ENCODE measurements around the gene CASP10. TPM values are rescaled to one million over a fixed set of nuclear protein-coding genes. Genes with fewer than 3 reads are reported as not detected.
A peak's percentile ranks its signal among the peaks of the same experiment; 100 is the strongest.

The CASP10 gene
- polyA plus RNA-seq, 2 donors, result 5.2 to 8.7 TPM

DNA sequence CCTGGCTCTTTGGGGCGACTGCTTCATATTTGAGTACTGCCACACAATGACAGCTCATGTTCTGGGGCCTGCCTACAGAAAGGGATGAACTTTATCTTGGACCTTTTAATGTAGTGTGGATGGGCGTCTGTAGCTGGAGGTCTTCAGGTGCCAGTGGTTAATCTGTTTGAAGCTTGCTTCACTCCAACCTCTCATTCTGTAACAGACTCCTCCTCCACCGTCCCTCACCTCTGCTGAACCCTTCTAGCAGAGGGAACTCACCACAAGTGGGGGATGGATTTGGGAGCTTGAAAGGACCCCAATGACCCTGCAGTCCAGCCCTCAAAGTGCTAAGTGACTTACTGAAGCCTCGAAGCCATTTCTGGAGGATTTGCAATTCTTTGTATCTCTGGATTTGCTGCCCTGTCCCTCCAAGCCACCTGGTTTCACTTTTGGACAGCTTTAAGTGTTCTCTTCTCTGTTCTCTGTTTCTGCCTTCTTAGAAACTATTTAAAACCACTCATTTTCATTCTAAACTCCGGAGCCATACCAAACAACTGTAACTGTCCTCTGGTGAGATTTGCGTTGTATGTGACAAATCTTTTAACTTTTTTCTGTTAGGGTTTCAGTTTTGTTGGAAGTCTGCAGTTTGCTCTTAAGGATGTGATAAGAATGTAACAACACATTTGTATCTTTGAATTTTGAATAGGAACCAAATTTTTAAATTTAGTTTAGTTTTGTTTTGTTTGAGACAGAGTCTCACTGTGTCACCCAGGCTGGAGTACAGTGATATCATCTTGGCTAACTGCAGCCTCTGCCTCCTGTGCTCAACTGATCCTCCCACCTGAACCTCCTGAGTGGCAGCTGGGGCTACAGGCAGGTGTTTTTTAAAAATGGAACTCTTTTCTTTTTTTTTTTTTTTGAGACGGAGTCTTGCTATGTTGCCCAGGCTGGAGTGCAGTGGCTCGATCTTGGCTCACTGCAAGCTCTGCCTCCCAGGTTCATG is 40.4 kb downstream of the CASP10 start:
- Histone ChIP-seq H3K4me3 (ENCODE audit: low read depth in 1 of 2, low read length in 2 of 2) (no peak overlapping the region), H3K36me3 (ENCODE audit: control insufficient read depth in 2 of 2, insufficient read depth in 2 of 2, low read length in 1 of 2) (peaks cover 0 to 2% of the 10 kb centered on the region in 2 donors), H3K9me3 (ENCODE audit: control insufficient read depth in 2 of 2, insufficient read depth in 1 of 2, low read depth in 1 of 2, low read length in 1 of 2) (no peaks in the 10 kb centered on the region), H3K4me1 (ENCODE audit: control insufficient read depth in 2 of 2, insufficient read depth in 2 of 2, low read length in 1 of 2) (peaks cover 0 to 2% of the 10 kb centered on the region in 2 donors), H3K27ac (ENCODE audit: low read depth in 2 of 2, low read length in 1 of 2) (no peak overlapping the region), H3K27me3 (ENCODE audit: control insufficient read depth in 1 of 2, insufficient read depth in 2 of 2, low read length in 2 of 2) (no peaks in the 10 kb centered on the region)
- WGBS, 2 donors, result 79 to 80% methylated on average over 8 of the region's 8 CpGs

DNA sequence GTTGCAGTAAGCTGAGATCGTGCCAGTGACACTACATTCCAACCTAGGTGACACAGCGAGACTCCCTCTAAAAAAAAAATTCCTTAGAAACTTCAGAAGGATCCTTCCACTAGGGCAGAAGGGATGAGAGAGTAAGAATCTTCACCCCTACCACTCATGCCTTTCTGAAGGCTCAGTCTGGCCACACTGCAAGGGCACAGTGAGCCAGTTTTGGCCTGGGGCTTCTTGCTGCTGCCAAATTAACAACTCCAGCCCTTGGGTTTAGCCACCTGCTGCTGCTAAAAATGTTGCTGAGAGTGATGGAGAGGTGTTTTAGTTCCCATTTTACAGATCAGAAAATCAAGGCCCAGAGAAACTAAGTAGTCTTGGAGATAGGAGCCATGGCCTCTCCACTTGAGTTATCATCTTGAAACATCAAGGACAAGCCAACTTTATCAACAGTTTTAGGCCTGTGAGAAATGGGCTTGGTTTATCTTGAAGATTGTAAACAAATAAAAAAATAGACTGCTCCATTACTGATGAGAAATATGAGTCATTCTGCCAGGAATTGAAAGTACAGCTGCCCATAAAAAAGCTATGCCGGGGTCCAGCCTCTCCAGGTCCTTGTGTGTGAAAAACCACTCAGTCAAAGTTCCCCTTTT is 45.5 kb downstream of the CASP10 start:
- H3K27me3 ChIP-seq (ENCODE audit: control insufficient read depth in 1 of 2, insufficient read depth in 2 of 2, low read length in 2 of 2), result no peaks in the 10 kb centered on the region
- H3K9me3 ChIP-seq (ENCODE audit: control insufficient read depth in 2 of 2, insufficient read depth in 1 of 2, low read depth in 1 of 2, low read length in 1 of 2), result no peaks in the 10 kb centered on the region
- H3K36me3 ChIP-seq (ENCODE audit: control insufficient read depth in 2 of 2, insufficient read depth in 2 of 2, low read length in 1 of 2), result no peaks in the 10 kb centered on the region
- H3K4me1 ChIP-seq (ENCODE audit: control insufficient read depth in 2 of 2, insufficient read depth in 2 of 2, low read length in 1 of 2), result peaks cover 3 to 5% of the 10 kb centered on the region in 2 donors
- no peak overlapping the region for H3K4me3 ChIP-seq (ENCODE audit: low read depth in 1 of 2, low read length in 2 of 2)
- WGBS, 2 donors, result 63 to 70% methylated on average over 3 of the region's 3 CpGs
- peak overlapping the region; percentile 15 to 59 for H3K27ac ChIP-seq (ENCODE audit: low read depth in 2 of 2, low read length in 1 of 2)

DNA sequence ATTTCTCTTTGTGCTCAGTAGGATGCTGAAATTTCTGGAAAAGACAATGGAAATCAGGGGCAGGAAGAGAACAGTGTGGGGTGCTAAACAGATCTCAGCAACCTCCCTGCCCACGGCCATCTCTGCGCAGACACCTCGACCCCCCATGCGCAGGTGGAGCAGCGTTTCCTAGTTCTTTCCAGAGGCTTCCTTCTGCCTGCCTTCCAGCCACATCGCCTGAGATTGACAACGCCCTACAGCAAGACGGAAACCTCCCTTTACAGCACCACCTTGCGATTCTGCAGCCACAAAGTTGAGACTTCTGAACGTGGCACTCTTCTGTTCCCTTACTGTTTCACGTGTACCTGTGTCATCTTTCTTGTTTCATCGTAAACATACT is 46.0 kb downstream of the CASP10 start:
- Histone ChIP-seq H3K4me1 (ENCODE audit: control insufficient read depth in 2 of 2, insufficient read depth in 2 of 2, low read length in 1 of 2) (peaks cover 3 to 5% of the 10 kb centered on the region in 2 donors), H3K36me3 (ENCODE audit: control insufficient read depth in 2 of 2, insufficient read depth in 2 of 2, low read length in 1 of 2) (no peaks in the 10 kb centered on the region), H3K4me3 (ENCODE audit: low read depth in 1 of 2, low read length in 2 of 2) (no peak overlapping the region), H3K27me3 (ENCODE audit: control insufficient read depth in 1 of 2, insufficient read depth in 2 of 2, low read length in 2 of 2) (no peaks in the 10 kb centered on the region), H3K9me3 (ENCODE audit: control insufficient read depth in 2 of 2, insufficient read depth in 1 of 2, low read depth in 1 of 2, low read length in 1 of 2) (no peaks in the 10 kb centered on the region), H3K27ac (ENCODE audit: low read depth in 2 of 2, low read length in 1 of 2) (peak overlapping the region in 1 of 2 donors; percentile 44)
- 63 to 69% methylated on average over 12 of the region's 12 CpGs for WGBS, 2 donors

- no peaks in the 10 kb centered on the region for H3K27me3 ChIP-seq (ENCODE audit: control insufficient read depth in 1 of 2, insufficient read depth in 2 of 2, low read length in 2 of 2)
- H3K36me3 ChIP-seq (ENCODE audit: control insufficient read depth in 2 of 2, insufficient read depth in 2 of 2, low read length in 1 of 2), result no peaks in the 10 kb centered on the region
- WGBS, 2 donors, result 11 to 13% methylated on average over 8 of the region's 8 CpGs
- H3K9me3 ChIP-seq (ENCODE audit: control insufficient read depth in 2 of 2, insufficient read depth in 1 of 2, low read depth in 1 of 2, low read length in 1 of 2), result no peaks in the 10 kb centered on the region
- peak overlapping the region; percentile 2 to 40 for H3K27ac ChIP-seq (ENCODE audit: low read depth in 2 of 2, low read length in 1 of 2)
- H3K4me1 ChIP-seq (ENCODE audit: control insufficient read depth in 2 of 2, insufficient read depth in 2 of 2, low read length in 1 of 2), result peaks cover 3 to 5% of the 10 kb centered on the region in 2 donors
- H3K4me3 ChIP-seq (ENCODE audit: low read depth in 1 of 2, low read length in 2 of 2), result no peak overlapping the region
These were observed 49.0 kb downstream of the CASP10 start for GRCh38 chr2:201231781-201232466.

GRCh38 chr2:201232467-201232815 is 49.5 kb downstream of the CASP10 start:
- H3K4me3 ChIP-seq (ENCODE audit: low read depth in 1 of 2, low read length in 2 of 2), result no peak overlapping the region
- 37 to 38% methylated on average over 3 of the region's 3 CpGs for WGBS, 2 donors
- peak overlapping the region in 1 of 2 donors; percentile 47 for H3K27ac ChIP-seq (ENCODE audit: low read depth in 2 of 2, low read length in 1 of 2)
- H3K27me3 ChIP-seq (ENCODE audit: control insufficient read depth in 1 of 2, insufficient read depth in 2 of 2, low read length in 2 of 2), result no peaks in the 10 kb centered on the region
- peaks cover 3 to 5% of the 10 kb centered on the region in 2 donors for H3K4me1 ChIP-seq (ENCODE audit: control insufficient read depth in 2 of 2, insufficient read depth in 2 of 2, low read length in 1 of 2)
- H3K36me3 ChIP-seq (ENCODE audit: control insufficient read depth in 2 of 2, insufficient read depth in 2 of 2, low read length in 1 of 2), result no peaks in the 10 kb centered on the region
- no peaks in the 10 kb centered on the region for H3K9me3 ChIP-seq (ENCODE audit: control insufficient read depth in 2 of 2, insufficient read depth in 1 of 2, low read depth in 1 of 2, low read length in 1 of 2)

GRCh38 chr2:201233192-201233811 is 50.4 kb downstream of the CASP10 start:
- no peaks in the 10 kb centered on the region for H3K27me3 ChIP-seq (ENCODE audit: control insufficient read depth in 1 of 2, insufficient read depth in 2 of 2, low read length in 2 of 2)
- no peaks in the 10 kb centered on the region for H3K36me3 ChIP-seq (ENCODE audit: control insufficient read depth in 2 of 2, insufficient read depth in 2 of 2, low read length in 1 of 2)
- peaks cover 3 to 4% of the 10 kb centered on the region in 2 donors for H3K4me1 ChIP-seq (ENCODE audit: control insufficient read depth in 2 of 2, insufficient read depth in 2 of 2, low read length in 1 of 2)
- H3K27ac ChIP-seq (ENCODE audit: low read depth in 2 of 2, low read length in 1 of 2), result peak overlapping the region; percentile 87 to 88
- peak overlapping the region; percentile 57 to 77 for H3K4me3 ChIP-seq (ENCODE audit: low read depth in 1 of 2, low read length in 2 of 2)
- no peaks in the 10 kb centered on the region for H3K9me3 ChIP-seq (ENCODE audit: control insufficient read depth in 2 of 2, insufficient read depth in 1 of 2, low read depth in 1 of 2, low read length in 1 of 2)
- 23 to 30% methylated on average over 8 of the region's 8 CpGs for WGBS, 2 donors

- Histone ChIP-seq H3K4me3 (ENCODE audit: low read depth in 1 of 2, low read length in 2 of 2) (peak overlapping the region; percentile 57 to 77), H3K36me3 (ENCODE audit: control insufficient read depth in 2 of 2, insufficient read depth in 2 of 2, low read length in 1 of 2) (no peaks in the 10 kb centered on the region), H3K27ac (ENCODE audit: low read depth in 2 of 2, low read length in 1 of 2) (peak overlapping the region; percentile 87 to 88), H3K27me3 (ENCODE audit: control insufficient read depth in 1 of 2, insufficient read depth in 2 of 2, low read length in 2 of 2) (no peaks in the 10 kb centered on the region), H3K4me1 (ENCODE audit: control insufficient read depth in 2 of 2, insufficient read depth in 2 of 2, low read length in 1 of 2) (peaks cover under 1% of the 10 kb centered on the region in 2 donors), H3K9me3 (ENCODE audit: control insufficient read depth in 2 of 2, insufficient read depth in 1 of 2, low read depth in 1 of 2, low read length in 1 of 2) (no peaks in the 10 kb centered on the region)
- WGBS, 2 donors, result 54 to 67% methylated on average over 21 of the region's 21 CpGs
These were observed 51.1 kb downstream of the CASP10 start for GRCh38 chr2:201233812-201234662.

DNA sequence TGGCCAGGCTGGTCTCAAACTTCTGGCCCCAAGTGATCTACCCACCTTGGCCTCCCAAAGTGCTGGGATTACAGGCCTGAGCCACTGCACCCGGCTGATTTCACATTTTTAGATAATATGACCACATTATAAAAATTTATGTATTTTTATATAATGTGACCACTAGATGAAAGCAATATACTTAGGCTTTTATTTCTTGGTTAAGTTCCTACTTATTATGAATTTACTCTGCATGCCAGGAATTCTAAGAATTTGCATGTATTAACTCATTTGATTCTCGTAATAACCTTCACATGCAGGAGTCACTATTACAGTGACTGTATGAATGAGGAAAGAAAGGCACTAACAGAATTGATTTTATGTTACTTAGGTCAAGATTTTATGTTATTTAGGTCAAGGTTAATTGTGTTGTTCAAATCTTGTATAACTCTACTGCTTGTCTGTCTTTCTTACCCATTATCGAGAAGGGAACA is 51.8 kb downstream of the CASP10 start:
- H3K27me3 ChIP-seq (ENCODE audit: control insufficient read depth in 1 of 2, insufficient read depth in 2 of 2, low read length in 2 of 2), result no peaks in the 10 kb centered on the region
- H3K4me3 ChIP-seq (ENCODE audit: low read depth in 1 of 2, low read length in 2 of 2), result peak overlapping the region; percentile 57 to 77
- H3K36me3 ChIP-seq (ENCODE audit: control insufficient read depth in 2 of 2, insufficient read depth in 2 of 2, low read length in 1 of 2), result no peaks in the 10 kb centered on the region
- no peak overlapping the region for H3K27ac ChIP-seq (ENCODE audit: low read depth in 2 of 2, low read length in 1 of 2)
- no peaks in the 10 kb centered on the region for H3K9me3 ChIP-seq (ENCODE audit: control insufficient read depth in 2 of 2, insufficient read depth in 1 of 2, low read depth in 1 of 2, low read length in 1 of 2)
- WGBS, 2 donors, result 51 to 52% methylated on average over 3 of the region's 3 CpGs
- no peaks in the 10 kb centered on the region for H3K4me1 ChIP-seq (ENCODE audit: control insufficient read depth in 2 of 2, insufficient read depth in 2 of 2, low read length in 1 of 2)

All from esophagus (tissue), 2 donors.